Right hindlimb (tissue), 1 donor: ENCODE measurements around the gene RAB31.
"Not testable (repeated sequence)": the region's sequence is repeated elsewhere in the genome, so short reads cannot be mapped to it uniquely, and the experiment has no call there.

Experiments
- DNase-seq: peaks from one replicate; pipeline ENCODE4 v3.0.0-alpha.2; 2018

The RAB31 gene

GRCh38 chr18:9764011-9764481 lies 55.9 kb downstream of the RAB31 start:
- DNase-seq: no peak

- DNase-seq: no peak
These were observed 57.4 kb downstream of the RAB31 start for GRCh38 chr18:9765501-9765900.

- no peak for DNase-seq
These were observed 58.0 kb downstream of the RAB31 start for GRCh38 chr18:9766076-9766481.

- DNase-seq: no peak
These were observed 58.6 kb downstream of the RAB31 start for GRCh38 chr18:9766740-9767139.

- DNase-seq: not testable (repeated sequence)
These were observed 60.1 kb downstream of the RAB31 start for GRCh38 chr18:9768071-9768691.

GRCh38 chr18:9770111-9770510 lies 62.0 kb downstream of the RAB31 start:
- DNase-seq: not testable (repeated sequence)

GRCh38 chr18:9771261-9771976 lies 63.3 kb downstream of the RAB31 start:
- peak; percentile 87 for DNase-seq

GRCh38 chr18:9771977-9772660 lies 64.0 kb downstream of the RAB31 start:
- DNase-seq: no peak

- no peak for DNase-seq
These were observed 65.0 kb downstream of the RAB31 start for GRCh38 chr18:9772847-9773677.

- DNase-seq: no peak
These were observed 66.0 kb downstream of the RAB31 start for GRCh38 chr18:9774150-9774549.

GRCh38 chr18:9775178-9775577 lies 67.1 kb downstream of the RAB31 start:
- no peak for DNase-seq

- no peak for DNase-seq
These were observed 71.5 kb downstream of the RAB31 start for GRCh38 chr18:9779630-9780029.

- DNase-seq: no peak
These were observed 74.2 kb downstream of the RAB31 start for GRCh38 chr18:9782073-9782857.

- no peak for DNase-seq
These were observed 78.5 kb downstream of the RAB31 start for GRCh38 chr18:9786631-9787030.

- DNase-seq: no peak
These were observed 78.9 kb downstream of the RAB31 start for GRCh38 chr18:9787036-9787435.

GRCh38 chr18:9787712-9788111 lies 79.6 kb downstream of the RAB31 start:
- no peak for DNase-seq

GRCh38 chr18:9788140-9788539 lies 80.0 kb downstream of the RAB31 start:
- DNase-seq: no peak

- no peak for DNase-seq
These were observed 80.8 kb downstream of the RAB31 start for GRCh38 chr18:9788860-9789259.

- DNase-seq: no peak
These were observed 82.2 kb downstream of the RAB31 start for GRCh38 chr18:9790261-9790660.

GRCh38 chr18:9791991-9792390 lies 83.9 kb downstream of the RAB31 start:
- DNase-seq: no peak

- no peak for DNase-seq
These were observed 84.6 kb downstream of the RAB31 start for GRCh38 chr18:9792565-9793245.

GRCh38 chr18:9796011-9796410 lies 87.9 kb downstream of the RAB31 start:
- no peak for DNase-seq
